Suppressor macrophage treated with lipopolysaccharide for 4 hours (primary cell): ENCODE measurements around the gene TMEM254.
"Not testable (repeated sequence)": the region's sequence is repeated elsewhere in the genome, so short reads cannot be mapped to it uniquely, and the experiment has no call there.

Experiments
- DNase-seq: peaks from one replicate; pipeline ENCODE4 v3.0.0-alpha.2; 2020

Gene TMEM254

GRCh38 chr10:80133687-80134086, 55.2 kb downstream of the TMEM254 start:
- DNase-seq = not testable (repeated sequence)

- DNase-seq = no peak
Observed at GRCh38 chr10:80136134-80136571, 57.7 kb downstream of the TMEM254 start.

GRCh38 chr10:80137031-80137862, 58.8 kb downstream of the TMEM254 start:
- no peak for DNase-seq

GRCh38 chr10:80137920-80138319, 59.5 kb downstream of the TMEM254 start:
- DNase-seq = no peak

GRCh38 chr10:80139265-80139664, 60.8 kb downstream of the TMEM254 start:
- no peak for DNase-seq

GRCh38 chr10:80140251-80140650, 61.8 kb downstream of the TMEM254 start:
- DNase-seq = no peak

GRCh38 chr10:80141696-80142460, 63.4 kb downstream of the TMEM254 start:
- DNase-seq = no peak
